ENCODE results near the gene NTRK3.
"Not testable (repeated sequence)": the region's sequence is repeated elsewhere in the genome, so short reads cannot be mapped to it uniquely, and the experiment has no call there.

NTRK3 gene

DNA sequence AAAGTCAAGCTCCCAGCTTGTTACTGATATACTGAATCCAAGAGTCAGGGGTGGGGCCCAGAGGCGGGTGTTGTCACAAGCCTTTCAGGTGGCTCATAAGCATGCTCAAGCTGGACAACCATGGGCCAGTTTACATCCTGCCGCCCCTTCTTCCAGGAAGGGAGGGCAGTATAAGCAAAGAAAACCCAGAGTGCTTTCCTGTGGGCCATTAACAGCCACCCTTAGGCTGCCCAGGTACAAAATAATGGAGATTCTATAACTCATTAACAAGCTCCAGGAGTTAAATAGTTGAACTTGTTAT lies 183.2 kb downstream of the NTRK3 start:
- no peak for DNase-seq (ENCODE audit: low read depth)

DNA sequence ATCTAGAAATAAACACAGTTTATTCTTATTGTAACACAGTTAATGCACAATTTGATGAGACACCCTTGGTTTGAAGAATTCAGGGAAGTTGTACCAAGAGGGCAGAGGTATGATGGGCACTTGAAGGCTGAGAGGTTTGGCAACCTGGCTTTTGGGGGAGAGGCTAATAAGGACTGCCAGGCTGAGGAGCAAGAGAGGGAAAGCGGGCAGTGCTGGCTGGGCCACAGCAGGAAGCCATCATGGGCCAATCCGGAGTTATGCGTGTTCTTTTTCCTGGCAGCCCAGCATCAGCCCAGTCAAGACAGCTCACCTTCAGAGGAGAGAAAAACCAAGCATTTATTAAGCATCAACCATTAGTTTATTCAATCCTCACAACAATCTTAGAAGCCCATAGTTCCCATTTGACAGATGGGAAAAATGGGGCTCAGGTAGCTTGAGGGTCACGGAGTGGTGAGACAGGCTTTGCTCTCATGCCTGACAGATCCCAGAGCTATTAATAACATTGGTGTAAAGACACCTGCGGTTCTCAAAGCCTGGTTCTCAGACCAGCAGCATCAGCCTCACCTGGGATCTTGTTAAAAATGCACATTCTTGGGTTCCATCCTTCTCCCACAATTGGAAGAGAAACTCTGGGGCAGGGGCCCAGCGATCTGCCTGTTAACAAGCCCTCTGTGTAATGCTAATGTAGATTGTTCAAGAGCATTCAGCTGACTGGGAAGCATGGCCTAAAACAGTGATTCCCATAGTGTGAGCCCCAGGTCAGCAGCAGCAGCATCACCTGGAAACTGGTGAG lies 183.7 kb downstream of the NTRK3 start:
- DNase-seq (ENCODE audit: low read depth) = no peak

GRCh38 chr15:88072133-88072532 lies 184.4 kb downstream of the NTRK3 start:
- DNase-seq (ENCODE audit: low read depth) = not testable (repeated sequence)

DNA sequence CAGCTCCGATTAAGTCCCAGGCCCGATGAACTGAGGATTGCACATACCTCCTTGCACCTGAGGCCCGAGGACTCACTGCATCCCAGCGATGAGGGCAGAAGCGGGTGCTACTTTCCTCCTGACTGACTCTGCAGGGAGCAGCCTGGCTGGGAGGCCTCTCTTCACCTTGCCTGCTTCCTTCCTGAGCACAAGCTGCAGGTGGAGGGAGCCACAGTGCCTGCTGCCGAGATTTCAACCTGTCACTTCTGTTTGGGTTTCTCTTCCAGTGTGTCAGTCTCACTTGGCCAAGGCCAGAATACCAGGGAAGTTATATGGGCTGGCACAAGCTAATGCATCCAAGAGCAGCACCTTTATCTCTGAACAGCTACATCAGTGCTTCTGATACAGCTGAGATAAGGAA lies 185.4 kb downstream of the NTRK3 start:
- no peak for DNase-seq (ENCODE audit: low read depth)

DNA sequence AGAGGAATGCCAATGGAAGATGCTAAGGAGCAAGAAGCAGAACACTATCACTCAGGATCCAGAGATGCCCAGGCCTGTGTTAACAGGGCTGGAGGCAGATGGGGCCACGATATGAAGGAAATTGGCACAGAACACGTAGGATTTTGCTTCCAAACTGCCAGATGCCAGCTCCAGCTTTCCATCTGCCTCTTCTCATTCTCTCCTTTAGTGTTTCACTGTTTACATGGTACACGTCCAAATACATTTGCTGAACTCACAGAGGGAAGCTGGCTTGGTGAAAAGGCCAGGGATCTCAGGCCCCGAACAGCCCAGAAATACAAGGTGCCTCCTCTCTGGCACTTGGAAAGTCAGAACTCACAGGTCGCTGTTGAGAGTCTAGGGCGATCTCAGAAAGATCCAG lies 187.0 kb downstream of the NTRK3 start:
- DNase-seq (ENCODE audit: low read depth) = no peak

DNA sequence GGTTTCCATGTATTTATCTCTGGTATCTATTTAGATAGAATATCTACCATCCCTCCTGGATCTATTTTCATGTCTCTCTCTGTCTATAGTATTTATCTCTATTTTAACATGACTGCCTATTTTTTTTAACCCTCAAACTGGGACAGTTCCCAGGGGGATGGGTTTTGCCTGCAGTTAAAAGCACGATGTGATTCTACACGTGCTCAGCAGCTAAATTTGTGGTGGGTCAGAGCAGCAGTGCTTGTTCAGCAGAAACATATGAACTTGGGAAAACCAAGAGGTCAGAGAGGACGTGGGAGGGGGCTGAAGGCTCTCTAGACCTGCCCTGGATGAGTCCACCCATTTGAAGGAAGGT lies 189.2 kb downstream of the NTRK3 start:
- DNase-seq (ENCODE audit: low read depth) = no peak

DNA sequence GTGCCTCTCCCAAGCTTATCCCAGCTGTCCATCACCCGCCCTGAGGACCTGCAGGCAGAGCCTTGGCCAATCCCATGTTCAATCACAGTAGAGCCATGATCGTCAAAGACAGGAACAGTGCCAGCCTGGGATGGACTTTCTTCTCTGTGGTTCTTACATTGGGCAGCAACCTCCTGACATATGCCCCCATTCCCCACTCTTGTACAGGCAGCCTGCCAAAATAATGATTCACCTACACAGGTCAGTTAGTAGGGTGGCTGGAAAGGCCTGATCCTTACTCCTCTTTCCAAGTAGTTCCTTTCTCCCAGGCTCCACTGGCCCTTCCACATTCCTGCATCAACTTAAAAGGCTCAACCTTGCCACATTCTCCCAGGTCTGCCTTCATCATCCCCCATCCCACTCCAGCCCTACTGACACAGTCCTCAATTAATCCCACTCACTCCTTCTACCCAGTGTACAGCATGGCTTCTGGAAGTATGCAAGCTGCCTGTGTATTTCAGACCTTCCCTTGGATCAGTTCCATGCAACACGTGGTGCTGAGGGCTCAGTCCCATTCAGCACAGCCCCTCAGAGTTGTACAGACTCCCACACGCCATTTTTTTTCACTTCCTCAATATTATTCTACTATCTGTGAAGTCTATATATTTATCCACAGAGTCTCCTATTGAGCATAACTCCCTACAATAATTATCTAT lies 189.8 kb downstream of the NTRK3 start:
- no peak for DNase-seq (ENCODE audit: low read depth)

DNA sequence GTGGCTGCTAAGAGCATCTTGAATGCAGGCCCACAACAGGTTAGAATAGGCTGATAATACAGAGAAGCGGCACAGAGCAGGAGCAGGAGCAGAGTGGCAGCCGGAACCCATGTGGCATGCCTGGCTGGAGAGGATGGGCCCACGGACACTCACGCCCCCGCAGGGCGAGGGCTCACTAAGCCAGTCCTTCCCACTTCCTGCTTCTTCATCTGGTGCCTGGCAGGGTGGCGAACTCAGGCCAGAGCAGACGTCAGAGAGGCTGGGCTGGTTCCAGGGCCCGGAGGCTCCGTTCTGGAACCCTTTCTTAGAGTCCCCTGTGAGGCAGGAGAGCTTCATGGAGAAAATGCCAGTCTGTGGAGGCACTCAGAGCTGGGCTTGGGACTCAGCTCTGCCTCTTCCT lies 195.1 kb downstream of the NTRK3 start:
- no peak for DNase-seq (ENCODE audit: low read depth)

DNA sequence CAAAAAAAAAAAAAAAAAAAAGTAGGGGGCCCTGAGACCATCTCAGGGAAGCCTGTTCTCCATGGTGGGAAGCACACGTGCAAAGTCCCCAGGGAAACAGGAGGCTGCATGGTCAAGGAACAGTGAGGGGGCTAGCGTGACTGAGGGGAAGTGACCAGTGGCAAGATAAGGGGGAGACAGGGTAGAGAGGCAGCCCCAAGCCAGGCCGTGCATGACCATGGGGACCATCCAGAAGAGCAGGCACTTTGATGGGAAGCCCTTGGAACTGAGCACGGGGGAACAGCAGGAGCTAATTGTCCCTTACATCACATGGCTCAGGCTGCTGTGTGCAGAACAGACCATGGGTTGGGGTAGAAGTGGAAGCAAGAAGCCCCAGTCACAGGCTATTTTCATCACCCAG lies 196.2 kb downstream of the NTRK3 start:
- DNase-seq (ENCODE audit: low read depth) = no peak

DNA sequence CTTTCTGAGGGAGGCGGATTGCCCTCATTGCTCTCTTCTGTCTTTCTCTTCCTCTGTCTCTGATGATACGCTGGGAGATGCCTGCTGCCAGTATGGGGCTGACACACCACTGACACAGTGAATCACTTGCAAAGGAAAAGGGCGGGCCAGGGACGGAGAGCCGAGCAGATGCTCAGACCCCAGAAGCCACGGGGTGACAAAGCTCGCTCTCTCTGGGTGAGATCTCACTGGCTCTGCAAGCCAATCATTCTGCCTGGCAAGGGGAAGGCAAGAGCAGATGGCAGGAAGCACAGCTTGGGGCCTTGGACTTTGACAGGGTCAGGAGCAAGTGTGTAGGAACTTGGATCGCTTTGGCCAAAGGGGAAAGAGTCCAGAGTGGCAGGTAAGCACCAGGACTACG lies 198.7 kb downstream of the NTRK3 start:
- no peak for DNase-seq (ENCODE audit: low read depth)

DNA sequence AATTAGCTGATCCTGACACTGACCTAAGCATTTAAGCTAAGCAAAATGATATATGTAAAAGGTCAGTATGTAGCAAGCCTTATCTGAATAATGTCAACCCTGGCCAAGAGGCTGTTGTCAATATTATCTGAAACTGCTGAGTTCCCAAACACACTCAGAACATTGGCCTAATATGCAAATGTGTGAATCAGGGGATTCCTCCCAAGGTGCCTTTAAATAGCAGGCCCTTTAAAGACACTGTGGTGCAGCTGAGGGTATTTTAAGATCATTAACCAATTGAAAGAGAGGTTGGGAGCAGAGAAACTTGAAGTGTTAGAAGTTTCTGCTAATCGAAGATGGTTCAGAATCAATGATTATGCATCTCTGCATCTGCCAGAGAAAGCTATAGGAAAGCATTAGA lies 207.0 kb downstream of the NTRK3 start:
- no peak for DNase-seq (ENCODE audit: low read depth)

DNA sequence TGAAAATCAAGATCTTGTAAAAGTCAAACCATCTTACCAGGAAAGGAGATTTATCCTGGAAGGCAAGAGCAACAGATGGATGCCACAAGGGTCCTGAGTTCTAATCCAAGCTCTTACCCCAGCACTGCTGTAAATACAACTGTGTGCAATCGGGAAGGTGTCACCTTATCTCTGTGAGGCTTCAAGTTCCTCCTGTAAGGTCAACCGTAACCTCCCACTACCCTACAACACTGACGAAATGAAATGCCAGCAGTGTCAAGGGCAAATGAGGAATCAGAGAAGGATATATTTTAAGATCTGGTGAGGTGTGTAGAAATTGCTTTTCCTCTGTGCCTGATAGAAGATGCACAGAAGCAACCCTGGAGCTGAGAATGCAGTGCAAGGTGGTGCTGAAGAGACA lies 207.8 kb downstream of the NTRK3 start:
- no peak for DNase-seq (ENCODE audit: low read depth)

GRCh38 chr15:88048237-88048636 lies 208.3 kb downstream of the NTRK3 start:
- DNase-seq (ENCODE audit: low read depth) = no peak

GRCh38 chr15:88046576-88047129 lies 209.9 kb downstream of the NTRK3 start:
- no peak for DNase-seq (ENCODE audit: low read depth)

DNA sequence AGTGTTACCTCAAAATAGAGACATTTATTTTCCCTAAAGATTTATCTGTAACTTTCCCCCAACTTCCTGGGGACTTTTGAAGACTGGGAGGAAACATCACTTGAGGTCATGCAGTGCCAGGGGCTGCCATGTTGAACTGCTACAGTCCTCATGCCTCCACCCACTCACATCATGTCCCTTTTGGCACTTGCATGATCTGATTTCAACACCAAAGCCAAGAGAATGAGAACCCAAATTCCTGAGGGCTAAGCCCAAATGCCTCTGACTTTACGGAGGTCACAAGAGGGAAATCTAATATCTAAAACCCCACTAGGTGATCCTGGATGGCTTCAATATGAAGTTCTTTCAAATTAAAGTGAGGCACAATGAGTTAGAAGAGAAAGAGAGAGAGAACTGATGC lies 213.1 kb downstream of the NTRK3 start:
- no peak for DNase-seq (ENCODE audit: low read depth)

GRCh38 chr15:88042047-88042446 lies 214.5 kb downstream of the NTRK3 start:
- DNase-seq (ENCODE audit: low read depth) = no peak

DNA sequence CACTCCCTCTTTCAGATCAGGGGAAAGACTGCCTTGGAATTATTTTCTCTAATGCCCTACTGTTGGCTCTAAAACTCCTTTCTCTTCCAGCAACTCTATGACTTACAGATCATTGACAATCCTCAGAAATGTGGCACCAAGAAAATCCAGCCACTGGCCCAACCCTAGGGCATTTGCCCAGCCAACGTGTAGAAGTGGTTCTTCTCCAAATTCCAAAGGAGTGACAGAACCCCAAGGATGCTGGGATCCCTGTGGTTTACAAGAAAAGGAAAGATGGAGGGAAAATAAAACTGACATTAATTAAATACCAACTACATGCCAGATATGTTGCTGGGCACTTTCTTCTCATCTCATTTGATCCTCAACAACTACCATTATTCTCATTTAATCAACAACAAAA lies 216.0 kb downstream of the NTRK3 start:
- no peak for DNase-seq (ENCODE audit: low read depth)

DNA sequence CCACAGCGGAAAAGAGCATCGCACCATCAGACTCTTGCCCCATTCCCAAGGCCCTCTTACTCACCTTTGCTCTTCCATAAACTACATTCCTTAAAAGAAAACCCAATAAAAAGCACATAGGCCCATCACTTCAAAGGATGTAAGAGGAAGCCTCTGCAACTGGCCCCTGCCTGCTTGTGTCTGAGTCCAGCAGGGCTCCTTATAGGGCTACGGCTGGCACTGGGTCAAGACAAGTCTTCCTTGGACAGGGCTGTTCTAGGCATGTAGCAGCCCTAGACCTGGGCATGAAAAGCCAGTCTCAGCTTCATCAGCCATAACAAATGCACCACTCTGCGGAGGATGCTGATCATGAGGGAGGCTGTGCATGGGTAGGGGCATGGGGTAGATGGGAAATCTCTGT lies 218.3 kb downstream of the NTRK3 start:
- DNase-seq (ENCODE audit: low read depth) = no peak

- DNase-seq (ENCODE audit: low read depth) = no peak
These were observed 220.2 kb downstream of the NTRK3 start for GRCh38 chr15:88036154-88036839.

- DNase-seq (ENCODE audit: low read depth) = no peak
These were observed 221.2 kb downstream of the NTRK3 start for GRCh38 chr15:88035381-88035780.

GRCh38 chr15:88033421-88033820 lies 223.1 kb downstream of the NTRK3 start:
- not testable (repeated sequence) for DNase-seq (ENCODE audit: low read depth)

DNA sequence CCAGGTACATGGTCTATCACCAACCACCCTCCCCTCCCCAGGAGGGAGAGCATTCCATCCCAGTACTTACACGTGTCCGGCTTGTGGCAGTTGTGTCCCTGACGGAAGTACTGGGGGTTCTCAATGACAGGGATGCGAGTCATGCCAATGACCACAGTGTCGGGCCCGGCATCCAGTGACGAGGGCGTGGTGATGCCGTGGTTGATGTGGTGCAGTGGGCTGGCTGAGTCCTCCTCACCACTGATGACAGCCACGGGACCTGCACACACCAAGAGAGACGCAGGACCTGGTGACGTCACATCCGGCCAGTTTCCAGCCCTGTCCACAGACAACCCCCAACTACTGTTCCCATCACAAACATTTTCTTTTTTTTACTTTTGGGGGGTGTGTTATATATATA lies 223.8 kb downstream of the NTRK3 start:
- no peak for DNase-seq (ENCODE audit: low read depth)

GRCh38 chr15:88031461-88031860 lies 225.1 kb downstream of the NTRK3 start:
- DNase-seq (ENCODE audit: low read depth) = no peak
